Mesendoderm (in vitro differentiated cells): Measurements from ENCODE around the gene PRKCA.
A peak's percentile ranks its signal among the peaks of the same experiment; 100 is the strongest.

Source experiments
- DNase-seq: peaks from one replicate; pipeline ENCODE4 v3.0.0; 2013
- H2AK5ac ChIP-seq: 2 replicates; pipeline ENCODE4 v1.6.1; 2013; ENCODE audit warnings: low read length, inconsistent platforms
- H2BK120ac ChIP-seq: 2 replicates; pipeline ENCODE4 v1.6.1; 2013; ENCODE audit warnings: low read depth, mild to moderate bottlenecking, low read length, moderate library complexity, mixed read lengths
- H2BK15ac ChIP-seq: replicated peaks from 2 replicates; pipeline ENCODE4 v1.6.1; 2013; ENCODE audit warnings: low read depth, mild to moderate bottlenecking, moderate library complexity
- H2BK5ac ChIP-seq: 2 replicates; pipeline ENCODE4 v1.6.1; 2013; ENCODE audit warnings: low read length, inconsistent platforms
- H3K18ac ChIP-seq: 2 replicates; pipeline ENCODE4 v1.6.1; 2013; ENCODE audit warnings: mild to moderate bottlenecking, low read length, mixed read lengths
- H3K23ac ChIP-seq: one replicate; pipeline ENCODE4 v1.6.1; 2013; ENCODE audit warnings: low read length
- H3K27ac ChIP-seq: 2 replicates; pipeline ENCODE4 v1.5.1; 2013; ENCODE audit warnings: low read depth, mild to moderate bottlenecking, inconsistent platforms, low read length, moderate library complexity
- H3K27me3 ChIP-seq: 2 replicates; pipeline ENCODE4 v1.6.1; 2013; ENCODE audit warnings: low read length, control low read depth, mild to moderate bottlenecking, inconsistent platforms; ENCODE audit not compliant: insufficient read depth, poor library complexity
- H3K36me3 ChIP-seq: 2 replicates; pipeline ENCODE4 v1.6.1; 2013; ENCODE audit warnings: low read length, inconsistent platforms; ENCODE audit not compliant: control insufficient read depth, insufficient read depth
- H3K4ac ChIP-seq: one replicate; pipeline ENCODE4 v1.6.1; 2013; ENCODE audit warnings: low read depth, mild to moderate bottlenecking, low read length, moderate library complexity
- H3K4me1 ChIP-seq: 2 replicates; pipeline ENCODE4 v1.6.1; 2013; ENCODE audit warnings: low read depth, low read length, inconsistent platforms; ENCODE audit not compliant: control insufficient read depth
- H3K4me2 ChIP-seq: 2 replicates; pipeline ENCODE4 v1.6.1; 2013; ENCODE audit warnings: low read length
- H3K4me3 ChIP-seq: 2 replicates; pipeline ENCODE4 v1.5.1; 2013; ENCODE audit warnings: mild to moderate bottlenecking, low read length
- H3K56ac ChIP-seq: one replicate; pipeline ENCODE4 v1.6.1; 2013; ENCODE audit warnings: low read length
- H3K79me1 ChIP-seq: 2 replicates; pipeline ENCODE4 v1.6.1; 2013; ENCODE audit warnings: low read length, inconsistent platforms
- H3K79me2 ChIP-seq: 2 replicates; pipeline ENCODE4 v1.6.1; 2013; ENCODE audit warnings: mild to moderate bottlenecking, low read length; ENCODE audit not compliant: control insufficient read depth, insufficient read depth
- H3K9ac ChIP-seq: 2 replicates; pipeline ENCODE4 v1.6.1; 2013; ENCODE audit warnings: low read length, inconsistent platforms
- H4K5ac ChIP-seq: one replicate; pipeline ENCODE4 v1.6.1; 2013; ENCODE audit warnings: low read length
- H4K8ac ChIP-seq: one replicate; pipeline ENCODE4 v1.6.1; 2013; ENCODE audit warnings: low read depth, mild to moderate bottlenecking, control low read depth, low read length, moderate library complexity
- WGBS: extraction: QIAGEN DNeasy Blood & Tissue Kit; methylation state at CpG from one replicate; pipeline ENCODE4 v1.1.7; 2013; ENCODE audit warnings: low lambda C conversion rate, missing lambda C conversion rate; ENCODE audit not compliant: insufficient coverage; ENCODE audit errors: extremely low coverage; 5-methylcytosine and 5-hydroxymethylcytosine counted together

PRKCA gene

GRCh38 chr17:66423056-66423955 lies 120.9 kb downstream of the PRKCA start:
- H3K9ac ChIP-seq: no peak overlapping the region
- H3K4me1 ChIP-seq: no peaks in the 10 kb centered on the region
- no peak overlapping the region for H2AK5ac ChIP-seq
- H3K79me2 ChIP-seq: no peaks in the 10 kb centered on the region
- H3K79me1 ChIP-seq: no peaks in the 10 kb centered on the region
- no peaks in the 10 kb centered on the region for H3K36me3 ChIP-seq
- no peak overlapping the region for H3K4me2 ChIP-seq
- H3K23ac ChIP-seq: no peak overlapping the region
- H4K8ac ChIP-seq: no peak overlapping the region
- peak; percentile 34 for DNase-seq
- no peak overlapping the region for H4K5ac ChIP-seq
- no peak overlapping the region for H3K18ac ChIP-seq
- no peaks in the 10 kb centered on the region for H3K27me3 ChIP-seq
- no peak overlapping the region for H2BK15ac ChIP-seq
- H3K4ac ChIP-seq: no peak overlapping the region
- no peak overlapping the region for H2BK5ac ChIP-seq
- H2BK120ac ChIP-seq: no peak overlapping the region
- no CpG with 5 or more reads among the region's 10 CpGs for WGBS
- no peak overlapping the region for H3K56ac ChIP-seq
- no peak overlapping the region for H3K27ac ChIP-seq
- H3K4me3 ChIP-seq: no peak overlapping the region

GRCh38 chr17:66425756-66426396 lies 123.5 kb downstream of the PRKCA start:
- H3K23ac ChIP-seq: no peak overlapping the region
- DNase-seq: no peak
- H3K56ac ChIP-seq: peak overlapping the region; percentile 35
- no peak overlapping the region for H3K9ac ChIP-seq
- no peak overlapping the region for H2BK15ac ChIP-seq
- no peak overlapping the region for H2AK5ac ChIP-seq
- H3K36me3 ChIP-seq: no peaks in the 10 kb centered on the region
- no peaks in the 10 kb centered on the region for H3K27me3 ChIP-seq
- H3K27ac ChIP-seq: no peak overlapping the region
- H3K79me2 ChIP-seq: no peaks in the 10 kb centered on the region
- no CpG with 5 or more reads among the region's 12 CpGs for WGBS
- no peak overlapping the region for H4K5ac ChIP-seq
- H3K4me1 ChIP-seq: no peaks in the 10 kb centered on the region
- H3K18ac ChIP-seq: no peak overlapping the region
- H2BK5ac ChIP-seq: no peak overlapping the region
- no peaks in the 10 kb centered on the region for H3K79me1 ChIP-seq
- H3K4me2 ChIP-seq: no peak overlapping the region
- H3K4me3 ChIP-seq: no peak overlapping the region
- H2BK120ac ChIP-seq: no peak overlapping the region
- no peak overlapping the region for H4K8ac ChIP-seq
- H3K4ac ChIP-seq: no peak overlapping the region

- no peak overlapping the region for H2BK15ac ChIP-seq
- peak; percentile 66 for DNase-seq
- no peaks in the 10 kb centered on the region for H3K4me1 ChIP-seq
- WGBS: no CpG with 5 or more reads among the region's 6 CpGs
- H3K4me3 ChIP-seq: no peak overlapping the region
- H3K23ac ChIP-seq: no peak overlapping the region
- H3K18ac ChIP-seq: no peak overlapping the region
- no peak overlapping the region for H3K9ac ChIP-seq
- H3K56ac ChIP-seq: peak overlapping the region; percentile 35
- H3K4me2 ChIP-seq: no peak overlapping the region
- no peak overlapping the region for H2AK5ac ChIP-seq
- no peaks in the 10 kb centered on the region for H3K79me2 ChIP-seq
- no peaks in the 10 kb centered on the region for H3K36me3 ChIP-seq
- H3K27ac ChIP-seq: no peak overlapping the region
- no peak overlapping the region for H2BK5ac ChIP-seq
- no peak overlapping the region for H4K5ac ChIP-seq
- H4K8ac ChIP-seq: no peak overlapping the region
- H3K27me3 ChIP-seq: no peaks in the 10 kb centered on the region
- no peak overlapping the region for H3K4ac ChIP-seq
- no peak overlapping the region for H2BK120ac ChIP-seq
- no peaks in the 10 kb centered on the region for H3K79me1 ChIP-seq
Observed at GRCh38 chr17:66426397-66427033, 124.1 kb downstream of the PRKCA start.

GRCh38 chr17:66427134-66427533 lies 124.7 kb downstream of the PRKCA start:
- Histone ChIP-seq H3K9ac (no peak overlapping the region), H4K5ac (no peak overlapping the region), H3K27me3 (no peaks in the 10 kb centered on the region), H3K79me1 (no peaks in the 10 kb centered on the region), H2BK120ac (no peak overlapping the region), H3K23ac (no peak overlapping the region), H3K4me1 (no peaks in the 10 kb centered on the region), H4K8ac (no peak overlapping the region), H3K79me2 (no peaks in the 10 kb centered on the region), H3K18ac (no peak overlapping the region), H3K56ac (no peak overlapping the region), H3K36me3 (no peaks in the 10 kb centered on the region), H2BK5ac (no peak overlapping the region), H3K4ac (no peak overlapping the region), H3K4me3 (no peak overlapping the region), H3K27ac (no peak overlapping the region), H2AK5ac (no peak overlapping the region), H3K4me2 (no peak overlapping the region), H2BK15ac (no peak overlapping the region)
- no peak for DNase-seq
- no CpG with 5 or more reads among the region's 3 CpGs for WGBS

GRCh38 chr17:66429680-66430079 lies 127.3 kb downstream of the PRKCA start:
- Histone ChIP-seq H2BK15ac (no peak overlapping the region), H2AK5ac (no peak overlapping the region), H3K79me1 (no peaks in the 10 kb centered on the region), H3K23ac (no peak overlapping the region), H3K4me2 (no peak overlapping the region), H4K8ac (no peak overlapping the region), H3K56ac (no peak overlapping the region), H3K4me3 (no peak overlapping the region), H3K27me3 (no peaks in the 10 kb centered on the region), H3K4me1 (no peaks in the 10 kb centered on the region), H3K36me3 (no peaks in the 10 kb centered on the region), H2BK5ac (no peak overlapping the region), H3K4ac (no peak overlapping the region), H4K5ac (no peak overlapping the region), H3K9ac (no peak overlapping the region), H3K27ac (no peak overlapping the region), H2BK120ac (no peak overlapping the region), H3K18ac (no peak overlapping the region), H3K79me2 (no peaks in the 10 kb centered on the region)
- DNase-seq: no peak
- WGBS: no CpG with 5 or more reads among the region's 1 CpG
